ENCODE data around the gene PGM5.

The PGM5 gene

GRCh38 chr9:68536876-68537615 is 180.6 kb downstream of the PGM5 start:
- no peak for DNase-seq (ENCODE audit: low read depth, low spot score)

DNA sequence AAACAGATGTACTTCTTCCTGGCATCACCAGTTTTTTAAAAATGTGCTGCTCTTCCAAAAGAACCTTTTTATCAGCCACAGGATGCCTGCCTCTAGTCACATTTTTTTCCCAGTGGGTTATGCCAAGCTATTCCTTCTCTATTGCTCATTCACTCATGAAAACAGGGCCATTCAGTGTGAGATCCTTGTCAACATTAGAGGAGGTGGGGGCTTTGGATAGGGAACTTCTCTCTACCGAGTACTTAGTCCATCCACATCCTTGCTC is 181.1 kb downstream of the PGM5 start:
- no peak for DNase-seq (ENCODE audit: low read depth, low spot score)

DNA sequence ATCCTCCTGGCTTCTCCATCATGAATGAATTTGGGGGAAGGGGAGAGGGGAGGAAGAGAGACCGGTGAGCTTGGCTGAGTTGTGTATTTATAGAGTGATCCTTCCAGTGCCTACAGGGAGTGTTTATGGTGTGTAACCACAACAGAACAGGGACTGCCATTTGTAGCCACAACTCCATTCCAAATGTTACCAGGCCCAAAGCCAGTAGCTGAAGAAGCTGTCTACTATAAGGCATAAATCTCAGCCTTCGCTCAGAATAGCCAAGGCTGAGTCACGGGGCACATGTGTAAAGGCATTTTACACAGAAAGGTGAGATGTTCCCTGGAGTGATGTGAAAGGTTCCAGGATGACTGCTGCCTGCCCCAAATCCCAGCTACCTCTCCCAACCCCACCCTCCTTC is 181.8 kb downstream of the PGM5 start:
- DNase-seq (ENCODE audit: low read depth, low spot score), result no peak

DNA sequence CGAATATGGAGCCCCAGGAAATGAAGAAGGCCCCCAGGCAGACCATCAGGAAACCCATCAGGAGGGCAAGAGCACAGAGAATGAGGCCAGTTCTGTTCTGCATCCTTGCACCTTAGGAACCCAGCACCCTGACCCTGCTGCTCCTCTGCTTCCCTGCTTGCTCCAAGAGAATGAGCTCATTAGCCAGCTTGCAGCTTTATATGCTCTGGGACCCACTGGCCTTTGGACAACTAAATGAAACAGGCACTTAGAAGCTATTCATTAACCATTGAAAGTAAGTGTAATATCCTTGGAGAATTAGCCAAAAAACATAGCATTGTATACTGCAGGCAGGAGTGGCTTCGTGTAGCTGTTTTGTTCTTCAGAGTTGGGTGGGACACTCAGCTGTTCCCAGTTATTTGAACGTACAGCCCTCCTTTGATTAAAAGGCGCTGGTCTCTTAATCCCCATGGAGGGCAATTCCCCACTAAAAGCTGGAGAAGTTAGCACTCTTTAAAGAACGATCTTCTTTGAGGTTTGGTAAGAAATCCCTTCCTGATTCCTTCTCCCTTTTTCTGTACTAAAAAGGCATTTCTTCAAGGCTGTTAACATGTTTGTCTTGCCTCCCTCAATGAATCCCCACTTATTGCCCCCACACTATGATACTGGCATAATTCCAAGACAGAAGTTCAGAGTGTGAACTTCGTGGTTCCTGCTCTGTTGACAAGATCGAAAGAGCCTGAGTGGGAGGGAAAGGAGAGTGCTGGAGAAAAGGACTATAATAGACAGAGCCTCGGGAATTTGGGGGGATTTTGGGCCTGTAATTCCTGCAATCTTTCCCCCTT is 184.5 kb downstream of the PGM5 start, which contains the start of gene TMEM252:
Gene TMEM252 (minus strand): TSS at position 172 of the 824 bp plus-strand sequence. CDS start 69 bp downstream, at position 103.
- no peak for DNase-seq (ENCODE audit: low read depth, low spot score)

DNA sequence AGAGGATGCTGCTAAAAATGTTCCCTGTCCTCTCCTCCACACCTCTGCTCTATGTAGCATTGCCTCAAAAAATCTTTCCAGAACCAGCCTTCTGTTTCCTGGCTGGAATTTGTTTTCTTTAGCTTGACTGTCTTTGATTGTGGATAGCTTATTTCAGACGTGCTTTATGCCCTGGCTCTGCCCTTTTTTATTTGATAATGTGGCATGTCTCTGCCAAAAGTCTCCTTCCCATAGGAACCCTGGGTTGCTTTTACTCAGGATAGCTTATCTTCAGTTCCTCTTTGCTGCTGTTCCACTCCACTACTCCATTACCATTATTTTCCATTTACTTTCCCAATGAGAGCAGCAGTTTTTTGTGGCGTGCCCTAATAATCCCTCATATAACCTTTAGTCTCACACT is 185.2 kb downstream of the PGM5 start:
- DNase-seq (ENCODE audit: low read depth, low spot score), result no peak

DNA sequence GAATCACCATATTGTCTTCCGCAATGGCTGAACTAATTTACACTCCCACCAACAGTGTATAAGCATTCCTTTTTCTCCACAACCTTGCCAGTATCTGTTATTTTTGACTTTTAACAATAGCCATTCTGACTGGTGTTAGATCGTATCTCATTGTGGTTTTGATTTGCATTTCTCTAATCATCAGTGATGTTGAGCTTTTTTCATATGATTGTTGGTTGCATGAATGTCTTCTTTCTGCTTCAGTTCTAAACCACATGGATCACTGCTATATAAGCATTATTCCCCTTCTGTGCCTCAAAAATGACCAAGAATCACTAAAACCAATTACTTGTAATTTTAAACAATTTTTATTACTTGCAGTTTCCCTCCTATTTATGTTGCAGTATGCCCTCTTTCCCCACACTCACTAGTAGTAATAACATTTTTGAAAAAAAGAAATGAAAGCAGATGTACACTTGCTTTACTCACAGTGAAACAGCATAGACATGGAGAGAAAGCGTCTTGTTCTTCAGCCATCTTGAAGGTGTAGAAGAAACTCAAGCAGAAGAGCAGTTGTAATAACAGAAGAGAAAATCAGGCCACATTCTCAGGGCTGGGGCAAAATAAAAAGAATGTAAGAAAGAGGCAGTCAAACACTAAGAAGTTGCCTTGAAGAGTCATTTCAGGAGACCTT is 188.8 kb downstream of the PGM5 start:
- DNase-seq (ENCODE audit: low read depth, low spot score), result no peak

DNA sequence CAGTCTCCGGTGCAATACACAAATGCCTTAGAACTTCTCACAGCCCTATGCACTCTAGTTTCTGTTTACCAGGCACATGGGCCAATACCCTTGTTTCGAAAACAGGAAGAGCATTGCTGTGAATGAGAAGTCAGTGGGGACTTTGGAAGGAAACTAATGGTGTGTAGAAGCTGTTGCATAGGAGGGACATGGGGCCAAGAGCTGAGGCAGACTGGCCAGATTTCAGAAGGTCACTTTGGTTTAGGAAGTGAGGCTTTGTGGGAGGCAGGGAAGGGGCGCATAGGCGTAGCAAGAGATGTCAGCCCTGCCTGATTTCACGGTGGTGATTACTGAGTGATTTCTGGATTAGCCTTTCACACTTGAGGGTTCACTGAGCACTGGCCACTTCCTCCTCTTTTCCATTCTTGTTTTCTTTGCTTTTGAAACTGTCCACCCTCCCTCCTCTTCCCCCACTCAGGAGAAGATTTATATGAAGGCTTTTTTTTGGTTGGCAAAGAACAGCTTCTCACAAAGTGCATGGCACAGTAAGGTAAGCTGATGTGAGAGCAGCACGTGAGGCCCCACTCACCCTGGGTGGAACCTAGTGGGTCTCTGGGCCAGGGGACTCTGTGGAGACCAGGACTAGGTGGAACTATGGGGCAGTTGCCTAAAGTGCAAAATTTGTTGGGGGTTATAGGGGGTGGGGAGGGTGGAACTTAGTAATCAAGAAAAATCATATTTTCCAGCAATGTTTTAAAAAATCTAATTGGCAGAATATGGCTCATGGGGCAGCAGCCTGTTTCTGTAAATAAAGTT is 190.4 kb downstream of the PGM5 start:
- no peak for DNase-seq (ENCODE audit: low read depth, low spot score)

DNA sequence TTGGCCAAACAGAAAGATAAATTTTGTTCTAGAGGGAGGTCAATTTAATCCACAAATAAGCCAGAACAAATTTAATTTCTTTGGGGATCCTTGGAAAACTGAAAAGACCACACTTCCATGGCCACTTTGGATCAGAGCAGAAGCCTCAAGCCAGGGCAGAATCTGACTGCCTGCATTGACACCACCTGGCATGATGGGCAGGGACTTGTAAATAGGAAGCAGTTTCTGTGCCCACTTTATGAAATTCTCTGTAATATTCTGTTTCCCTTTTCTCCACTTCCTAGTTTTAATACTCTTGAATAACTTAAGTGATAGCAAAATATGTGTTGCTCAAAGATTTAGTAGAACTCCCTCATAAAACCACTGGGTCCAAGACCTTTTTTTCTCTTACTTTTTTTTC is 191.0 kb downstream of the PGM5 start:
- no peak for DNase-seq (ENCODE audit: low read depth, low spot score)

DNA sequence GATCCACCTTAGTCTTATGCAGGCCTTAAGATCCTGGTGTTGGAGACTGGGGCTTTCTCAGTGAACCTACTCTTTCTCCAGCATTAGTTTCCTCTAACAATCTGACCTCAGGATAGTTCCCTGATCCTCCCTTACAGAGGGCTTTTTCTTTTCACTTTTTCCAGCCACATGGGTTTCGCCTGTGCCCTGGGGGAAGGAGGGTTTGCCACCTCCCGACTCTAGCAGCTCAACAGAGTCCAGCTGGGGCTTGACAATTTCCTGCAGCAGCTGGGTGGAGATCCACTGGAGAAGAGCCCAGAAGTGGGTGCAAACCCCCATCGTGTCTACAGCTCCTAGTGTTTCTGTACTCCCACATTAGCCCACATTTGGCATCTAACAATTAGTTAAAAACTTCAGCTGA is 191.8 kb downstream of the PGM5 start:
- no peak for DNase-seq (ENCODE audit: low read depth, low spot score)

DNA sequence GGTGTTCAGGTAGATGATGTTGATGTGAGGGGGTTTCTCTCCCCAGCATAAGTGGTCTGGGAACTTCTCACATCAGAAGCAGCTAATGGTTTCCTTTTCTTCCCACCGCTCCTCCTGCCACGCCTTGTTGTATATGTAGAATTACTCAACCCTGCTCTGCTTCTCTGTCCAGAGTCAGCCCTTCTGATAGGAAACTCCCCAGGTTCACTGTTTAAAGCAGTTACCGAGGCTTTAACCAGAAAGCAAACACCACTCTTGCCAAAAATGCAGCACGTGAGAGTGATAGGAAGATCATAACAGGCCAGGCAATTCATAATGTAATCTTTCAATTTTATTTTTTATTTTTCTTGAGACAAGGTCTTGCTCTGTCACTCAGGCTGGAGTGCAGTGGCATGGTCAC is 194.8 kb downstream of the PGM5 start:
- DNase-seq (ENCODE audit: low read depth, low spot score), result no peak

GRCh38 chr9:68552700-68553476 is 196.5 kb downstream of the PGM5 start:
- DNase-seq (ENCODE audit: low read depth, low spot score), result peak; percentile 37

- DNase-seq (ENCODE audit: low read depth, low spot score), result no peak
Observed at GRCh38 chr9:68555437-68556150, 199.2 kb downstream of the PGM5 start.

DNA sequence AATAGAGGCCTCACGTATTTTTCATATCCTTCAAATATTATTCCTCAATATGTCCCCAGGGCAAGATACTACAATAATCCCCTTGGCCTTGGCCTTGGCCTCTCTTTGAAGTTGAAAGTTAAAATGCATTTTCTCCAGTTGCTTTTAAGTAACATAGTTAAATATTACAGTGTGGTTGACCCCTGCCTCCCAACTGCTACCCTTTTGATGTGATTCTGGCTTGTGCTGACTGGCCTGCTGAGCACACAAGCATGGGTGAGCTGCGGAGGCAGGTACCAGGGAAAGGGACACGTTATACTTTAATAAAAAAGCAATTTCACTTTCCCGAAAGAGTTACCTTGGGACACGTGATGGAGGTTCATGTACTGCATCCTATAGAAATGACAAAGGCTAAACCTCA is 202.1 kb downstream of the PGM5 start:
- no peak for DNase-seq (ENCODE audit: low read depth, low spot score)

DNA sequence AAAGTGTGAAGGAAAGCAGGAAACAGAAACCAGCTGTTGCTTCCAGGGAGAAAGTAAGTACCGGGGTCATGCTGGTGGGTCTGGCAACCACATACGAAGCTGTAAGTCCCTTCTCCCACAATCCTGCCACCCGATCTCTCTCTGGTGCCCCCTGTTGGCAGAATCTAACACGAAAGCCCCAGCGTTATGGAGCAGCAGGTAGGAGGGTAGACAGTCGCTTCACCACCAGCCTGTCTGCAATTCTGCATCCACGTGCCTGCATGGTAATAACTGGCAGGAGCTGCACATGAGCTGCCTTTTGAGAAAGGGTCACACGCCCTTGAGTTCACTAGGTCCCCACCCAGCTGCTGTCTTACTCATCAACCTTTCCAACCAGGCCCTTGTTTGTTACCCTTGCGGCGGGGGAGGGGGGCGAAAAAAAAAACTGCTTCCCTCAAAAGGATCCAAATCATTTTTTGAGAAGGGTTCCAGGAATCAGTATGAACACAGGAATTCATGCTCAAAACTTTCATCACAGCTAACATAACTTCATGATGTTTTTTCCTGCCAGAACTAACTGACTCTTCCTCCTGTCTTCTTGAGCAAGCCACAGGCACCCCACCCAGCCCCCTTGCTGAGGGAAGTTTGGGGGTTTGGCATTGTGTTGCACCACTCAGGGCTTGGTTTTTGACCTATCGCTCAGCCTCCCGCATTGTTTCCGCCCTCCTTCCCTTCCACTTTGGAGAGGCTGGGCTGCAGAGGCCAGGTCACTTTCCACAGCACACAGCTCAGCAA is 203.8 kb downstream of the PGM5 start:
- peak; percentile 3 for DNase-seq (ENCODE audit: low read depth, low spot score)

- no peak for DNase-seq (ENCODE audit: low read depth, low spot score)
Observed at GRCh38 chr9:68562461-68562860, 206.1 kb downstream of the PGM5 start.

GRCh38 chr9:68567565-68567964 is 211.2 kb downstream of the PGM5 start:
- no peak for DNase-seq (ENCODE audit: low read depth, low spot score)

GRCh38 chr9:68574150-68574549 is 217.7 kb downstream of the PGM5 start:
- DNase-seq (ENCODE audit: low read depth, low spot score), result no peak

GRCh38 chr9:68575817-68576216 is 219.4 kb downstream of the PGM5 start:
- no peak for DNase-seq (ENCODE audit: low read depth, low spot score)

- no peak for DNase-seq (ENCODE audit: low read depth, low spot score)
Observed at GRCh38 chr9:68577774-68578591, 221.6 kb downstream of the PGM5 start.
